MV-4-11 (cell line): ENCODE data around the gene TMEM74B.

Source experiments
- DNase-seq: peaks from one replicate; lab custom pipeline; 2025; lab: John Stamatoyannopoulos, UW

The TMEM74B gene

GRCh38 chr20:1205802-1206201 lies 21.0 kb upstream of the TMEM74B start:
- DNase-seq = no peak

- no peak for DNase-seq
These were observed 19.8 kb upstream of the TMEM74B start for GRCh38 chr20:1204576-1204975.

- peak; percentile 35 for DNase-seq
These were observed 19.3 kb upstream of the TMEM74B start for GRCh38 chr20:1204113-1204512.

GRCh38 chr20:1203630-1204029 lies 18.8 kb upstream of the TMEM74B start:
- DNase-seq = no peak

DNA sequence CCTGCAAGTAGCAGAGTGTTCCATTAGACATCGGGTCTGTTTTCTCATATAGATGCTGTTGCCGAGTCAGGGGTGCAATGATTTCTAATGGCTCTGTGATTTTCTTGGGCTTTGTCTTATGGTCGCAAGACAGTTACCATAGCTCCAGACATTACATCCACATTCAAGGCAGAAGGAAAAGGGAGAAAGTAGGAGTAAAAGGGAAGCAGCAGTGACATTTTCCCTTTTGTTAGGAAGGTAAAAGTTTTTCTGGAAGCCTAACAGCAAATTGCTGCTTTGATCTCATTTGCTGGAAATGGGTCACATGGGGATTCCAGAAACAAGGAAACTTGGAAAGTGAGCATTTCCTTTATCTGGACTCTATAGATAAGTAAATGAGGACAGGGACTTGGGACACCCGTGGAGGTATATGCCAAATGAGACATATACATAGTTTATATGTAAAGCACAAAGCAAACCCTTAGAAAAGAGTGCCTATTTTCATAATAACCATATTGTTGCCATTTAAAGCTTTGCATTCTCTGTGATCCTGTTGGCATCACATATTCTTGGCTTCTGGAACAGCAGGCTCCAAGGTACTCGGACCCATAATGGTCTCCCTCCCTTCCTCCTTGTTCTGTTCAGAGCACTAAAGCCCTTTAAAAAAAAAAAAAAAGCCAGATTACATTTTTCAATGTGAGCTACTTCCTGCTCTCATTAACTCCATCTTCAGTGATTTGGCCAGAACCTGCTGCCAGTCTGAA lies 18.2 kb upstream of the TMEM74B start, which contains the start of gene C20orf202:
Gene C20orf202 (plus strand): TSS at position 693 of the 743 bp plus-strand sequence. CDS start 132 bp downstream, outside the sequence.
- DNase-seq = no peak

DNA sequence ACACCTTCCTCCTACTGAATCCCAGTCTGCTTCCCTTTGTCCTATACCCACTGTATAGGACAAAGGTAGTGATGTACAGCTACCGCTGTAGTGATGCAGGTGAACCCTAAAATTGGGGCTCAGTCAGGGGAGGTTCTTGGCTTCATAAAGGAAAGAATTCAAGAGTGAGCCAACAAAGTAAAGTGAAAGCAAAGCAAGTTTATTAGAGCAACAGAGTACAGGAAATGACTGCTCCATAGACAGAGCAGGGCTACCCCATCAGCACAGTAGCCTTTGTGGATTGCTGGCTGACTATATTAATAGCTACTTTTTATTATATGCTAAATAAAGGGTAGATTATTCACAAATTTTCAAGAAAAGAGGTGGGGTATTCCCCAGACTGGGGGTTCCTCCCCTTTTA lies 15.2 kb upstream of the TMEM74B start:
- no peak for DNase-seq

DNA sequence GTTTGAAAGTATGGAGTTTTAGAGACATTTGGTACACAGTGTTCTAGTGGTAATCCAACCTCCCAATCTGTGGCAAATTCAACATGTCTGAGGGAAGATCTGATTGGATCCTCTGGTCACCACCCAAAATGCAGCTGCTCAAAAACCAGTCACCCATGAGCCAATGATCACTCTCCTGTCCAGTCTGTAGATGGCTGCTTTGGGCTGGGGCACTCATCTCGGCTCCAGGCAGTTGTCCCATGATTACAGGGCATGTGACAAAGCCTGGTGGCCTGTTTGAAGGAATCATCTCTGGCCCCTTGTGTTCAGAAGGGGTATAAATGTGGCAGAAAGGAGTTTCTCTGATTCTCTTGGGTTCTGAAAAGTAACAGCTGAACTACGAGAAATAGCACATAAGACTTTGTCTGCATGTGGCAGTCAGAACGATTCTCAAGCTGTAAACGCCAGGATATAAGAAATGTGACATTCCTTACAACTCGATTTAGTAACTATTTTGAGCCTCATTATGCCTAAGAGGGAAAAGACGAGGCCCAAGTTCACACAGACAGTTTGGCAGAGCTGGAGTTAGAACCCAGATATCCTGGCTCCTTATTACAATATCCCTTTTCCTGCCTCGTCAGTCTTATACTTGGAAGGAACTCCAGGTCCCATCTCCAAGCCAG lies 14.6 kb upstream of the TMEM74B start:
- no peak for DNase-seq

DNA sequence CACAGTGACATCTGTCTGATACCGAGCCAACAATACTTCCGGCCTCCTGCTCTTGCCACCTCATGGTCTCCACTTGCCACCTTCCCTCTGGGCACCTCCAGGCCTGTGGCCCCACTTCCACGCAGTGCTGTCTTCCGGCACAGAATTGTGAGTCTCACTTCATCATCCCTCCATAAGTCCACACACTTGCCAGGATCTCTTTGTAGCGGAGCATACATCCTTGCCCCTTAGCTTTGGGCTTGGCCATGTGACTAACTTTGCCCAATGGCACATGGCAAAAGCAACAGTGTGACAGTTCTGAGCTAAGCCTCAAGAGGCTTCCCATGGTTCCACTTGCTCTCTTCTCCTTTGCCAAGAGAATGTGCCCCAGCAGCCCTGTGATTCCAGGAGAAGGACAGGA lies 14.0 kb upstream of the TMEM74B start:
- no peak for DNase-seq

- no peak for DNase-seq
These were observed 13.0 kb upstream of the TMEM74B start for GRCh38 chr20:1197801-1198200.

GRCh38 chr20:1196634-1197033 lies 11.9 kb upstream of the TMEM74B start:
- peak; percentile 36 for DNase-seq

GRCh38 chr20:1195226-1195625 lies 10.4 kb upstream of the TMEM74B start:
- DNase-seq = no peak

- no peak for DNase-seq
These were observed 6.5 kb upstream of the TMEM74B start for GRCh38 chr20:1191299-1191698.

DNA sequence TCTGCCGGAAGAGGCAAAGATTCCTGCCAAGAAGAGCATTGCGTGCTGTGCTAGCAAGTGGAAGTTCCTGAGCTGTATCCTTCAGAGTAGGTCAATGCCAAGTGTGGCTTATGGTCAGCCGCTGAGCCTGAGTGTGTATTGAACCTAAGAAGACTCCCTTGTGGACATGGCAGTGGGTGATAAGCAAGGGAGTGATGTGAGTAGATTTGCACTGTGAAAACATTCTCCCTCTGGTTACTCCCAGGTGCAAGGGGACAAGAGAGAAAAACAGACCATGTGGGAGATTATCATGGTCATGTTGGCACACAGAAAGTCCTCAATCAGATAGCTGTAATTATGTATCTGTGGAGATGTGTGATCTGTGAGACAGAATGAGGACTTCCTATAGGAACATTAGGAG lies 6.1 kb upstream of the TMEM74B start:
- DNase-seq = no peak

GRCh38 chr20:1189827-1190226 lies 5.0 kb upstream of the TMEM74B start:
- DNase-seq = no peak

GRCh38 chr20:1188347-1188746 lies 3.6 kb upstream of the TMEM74B start:
- no peak for DNase-seq

DNA sequence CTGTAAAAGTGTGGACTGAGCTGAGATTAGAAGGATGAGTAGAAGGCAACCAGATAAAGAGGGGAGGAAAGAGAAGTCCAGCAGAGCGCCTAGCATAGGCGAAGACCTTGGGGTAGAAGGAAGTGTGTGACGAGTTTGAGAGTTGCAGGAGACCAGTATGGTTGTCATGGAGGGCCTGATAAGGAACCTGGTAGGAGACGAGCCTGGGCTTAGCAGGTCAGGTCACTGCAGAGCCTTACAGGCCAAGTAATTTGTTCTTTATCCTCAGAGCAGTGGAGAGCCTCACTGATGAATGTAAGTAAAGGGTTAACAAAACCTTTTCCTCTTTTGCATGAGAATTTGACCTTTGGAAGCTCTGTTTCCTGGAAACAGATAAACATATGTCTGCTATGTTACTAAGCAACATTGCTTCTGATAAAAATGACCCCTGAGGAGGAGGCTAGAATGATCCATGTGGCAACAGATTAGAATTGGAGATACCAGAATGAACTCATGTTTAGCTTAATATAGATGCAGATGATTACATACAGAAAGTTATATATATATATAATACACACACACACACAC lies 2.9 kb upstream of the TMEM74B start:
- DNase-seq = peak; percentile 4

DNA sequence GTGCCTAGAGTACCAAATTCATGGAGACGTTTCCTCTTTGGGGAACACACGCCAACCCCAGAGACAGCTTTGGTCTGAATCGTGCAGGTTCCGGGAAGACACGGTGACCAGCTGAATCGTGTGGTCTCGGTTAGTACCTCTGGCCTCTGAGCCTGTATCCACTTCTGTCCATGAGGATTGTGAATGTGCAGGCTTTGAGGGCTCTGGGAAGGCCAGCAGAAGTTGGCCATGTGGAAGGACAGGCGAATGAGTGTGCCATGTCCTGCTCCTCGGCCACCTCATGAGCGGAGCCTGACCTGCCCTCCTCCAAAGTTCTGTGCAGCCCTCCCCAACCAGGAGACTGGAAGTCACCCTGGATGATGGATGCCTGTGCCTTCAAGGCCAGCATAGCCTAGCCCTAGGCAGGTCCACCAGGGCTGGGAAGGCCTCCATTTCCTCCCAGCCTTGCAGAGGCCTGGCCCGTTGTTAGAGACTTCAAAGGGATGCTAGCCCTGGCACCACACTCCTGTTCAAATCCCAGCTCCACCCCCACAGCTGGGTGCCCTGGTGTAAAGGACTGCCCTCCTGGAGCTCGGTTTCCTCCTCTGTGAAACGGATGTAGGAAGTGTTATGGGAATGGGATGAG lies 1.7 kb upstream of the TMEM74B start:
- no peak for DNase-seq

DNA sequence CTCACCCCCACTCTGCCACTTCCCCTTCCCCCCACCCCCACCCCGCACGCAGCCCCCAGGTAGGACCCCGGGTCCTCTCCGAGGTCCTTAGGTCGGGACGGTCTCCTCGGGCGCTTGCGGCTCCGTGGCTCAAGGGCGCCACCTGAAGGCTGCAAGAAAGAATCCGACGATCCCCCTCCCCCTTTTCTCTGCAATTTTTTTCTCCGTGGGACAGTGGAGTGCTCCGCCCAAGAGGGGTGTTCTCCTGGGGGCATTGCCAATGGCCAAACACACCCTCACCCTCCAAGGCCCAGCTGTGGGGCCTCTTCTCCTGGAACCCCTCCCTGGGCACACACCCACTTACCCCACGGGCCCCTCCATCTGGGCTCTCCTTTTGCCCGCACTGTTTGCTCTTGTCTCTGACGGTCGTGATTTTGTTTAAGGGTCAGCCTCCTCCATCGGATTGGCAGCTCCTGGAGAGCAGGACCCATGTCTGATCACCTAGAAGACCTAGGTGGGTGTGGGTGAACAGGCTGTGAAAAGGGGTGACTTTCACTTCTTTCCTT lies 1.1 kb upstream of the TMEM74B start:
- DNase-seq = peak; percentile 6

DNA sequence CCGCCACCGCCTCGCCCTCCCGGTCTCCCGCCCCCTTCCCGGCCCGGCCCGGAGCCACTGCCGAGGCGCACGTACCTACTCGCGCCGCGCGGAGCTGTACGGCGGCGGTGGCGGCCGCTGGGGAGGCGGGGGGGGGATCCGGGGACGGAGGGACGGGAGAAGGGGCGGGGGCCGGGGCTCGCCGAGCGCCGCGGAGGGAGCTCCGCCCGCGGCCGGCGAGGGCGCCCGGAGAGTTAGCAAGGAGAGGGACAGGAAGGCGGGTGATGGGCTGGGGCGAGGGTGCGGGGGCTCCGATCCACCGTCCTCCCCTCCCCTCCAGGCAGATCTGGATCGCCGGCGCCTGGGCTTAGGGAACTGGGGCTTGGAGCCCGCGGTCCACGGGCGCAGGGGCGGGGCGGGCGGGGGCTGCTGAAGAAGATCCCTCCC lies 548 bp upstream of the TMEM74B start:
- no peak for DNase-seq

- no peak for DNase-seq
These were observed 532 bp downstream of the TMEM74B start for GRCh38 chr20:1184260-1184637.

DNA sequence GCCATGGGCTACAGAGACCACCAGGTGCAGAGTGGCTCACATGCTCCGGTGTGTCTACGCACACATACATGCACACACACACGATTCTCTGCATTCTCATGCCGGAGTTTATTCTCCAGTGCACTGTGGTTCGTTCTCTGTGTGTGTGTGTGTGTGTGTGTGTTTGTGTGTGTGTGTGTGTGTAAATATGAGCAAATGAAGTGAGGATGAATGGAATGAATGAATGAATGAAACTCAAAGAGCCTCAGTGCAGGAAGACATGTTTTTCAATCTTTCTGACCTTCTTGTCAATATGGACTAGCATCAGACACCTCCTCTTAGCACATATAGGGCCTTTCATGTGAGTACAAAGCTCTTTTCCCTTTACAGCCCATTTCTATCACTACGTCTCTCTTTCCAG lies 1.6 kb downstream of the TMEM74B start:
- no peak for DNase-seq

GRCh38 chr20:1182106-1182505 lies 2.7 kb downstream of the TMEM74B start:
- no peak for DNase-seq

DNA sequence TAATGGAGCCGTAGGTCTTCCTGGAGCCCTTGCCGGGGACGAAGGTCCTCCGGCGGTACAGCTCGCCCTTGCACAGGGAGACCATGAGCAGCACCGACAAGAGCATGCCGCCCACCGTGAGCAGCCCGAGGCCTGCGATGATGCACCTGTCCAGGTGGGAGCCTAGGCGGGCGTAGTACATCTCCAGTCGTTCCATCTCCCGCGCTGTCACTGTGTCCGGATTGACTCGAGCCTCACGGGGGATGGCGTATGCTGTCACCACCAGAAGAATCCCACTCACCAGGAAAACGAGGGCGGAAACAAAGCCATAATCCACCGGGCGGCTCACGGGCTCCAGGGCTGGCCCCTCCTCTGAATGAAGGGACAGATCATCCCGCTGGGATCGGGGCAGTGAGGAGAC lies 3.8 kb downstream of the TMEM74B start:
- no peak for DNase-seq
